ENCODE measurements around the gene NCK2.

GRCh38 chr2:105739426-105739825 lies 5.3 kb upstream of the NCK2 start:
- TF ChIP-seq CTCF (IDR thresholded peaks at IDR 0.05 in 2 of 3, conservative IDR thresholded peaks at IDR 0.05 in 1 of 3; ENCODE audit: insufficient read depth in 2 of 3, low read depth in 1 of 3, low read length in 3 of 3) (no peak), ATF2 (CRISPR knock-in tag; IDR thresholded peaks at IDR 0.05) (no peak), ERF (CRISPR knock-in tag; IDR thresholded peaks at IDR 0.05) (no peak), REST (IDR thresholded peaks at IDR 0.05; ENCODE audit: borderline replicate concordance) (no peak), REST (CRISPR knock-in tag; IDR thresholded peaks at IDR 0.05; ENCODE audit: low read depth) (no peak), SNIP1 (IDR thresholded peaks at IDR 0.05; ENCODE audit: low read depth) (no peak)

All from K562 (cell line).